Activated naive CD4-positive, alpha-beta T cell treated with Interleukin-2 at 50 U/mL for 16 hours (primary cell): ENCODE results near the gene PNPLA5.
"Not testable (repeated sequence)": the region's sequence is repeated elsewhere in the genome, so short reads cannot be mapped to it uniquely, and the experiment has no call there.

Experiments used
- DNase-seq: peaks from one replicate; pipeline ENCODE4 v3.0.0-alpha.2; 2020

The PNPLA5 gene, protein sequence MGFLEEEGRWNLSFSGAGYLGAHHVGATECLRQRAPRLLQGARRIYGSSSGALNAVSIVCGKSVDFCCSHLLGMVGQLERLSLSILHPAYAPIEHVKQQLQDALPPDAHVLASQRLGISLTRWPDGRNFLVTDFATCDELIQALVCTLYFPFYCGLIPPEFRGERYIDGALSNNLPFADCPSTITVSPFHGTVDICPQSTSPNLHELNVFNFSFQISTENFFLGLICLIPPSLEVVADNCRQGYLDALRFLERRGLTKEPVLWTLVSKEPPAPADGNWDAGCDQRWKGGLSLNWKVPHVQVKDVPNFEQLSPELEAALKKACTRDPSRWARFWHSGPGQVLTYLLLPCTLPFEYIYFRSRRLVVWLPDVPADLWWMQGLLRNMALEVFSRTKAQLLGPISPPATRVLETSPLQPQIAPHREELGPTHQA

GRCh38 chr22:43891360-43892182 is at the start of gene PNPLA5:
Gene PNPLA5, minus strand, starts transcription at chr22:43892013. Its CDS starts 133 bp downstream, at chr22:43891880.
- DNase-seq: peak; percentile 23

DNA sequence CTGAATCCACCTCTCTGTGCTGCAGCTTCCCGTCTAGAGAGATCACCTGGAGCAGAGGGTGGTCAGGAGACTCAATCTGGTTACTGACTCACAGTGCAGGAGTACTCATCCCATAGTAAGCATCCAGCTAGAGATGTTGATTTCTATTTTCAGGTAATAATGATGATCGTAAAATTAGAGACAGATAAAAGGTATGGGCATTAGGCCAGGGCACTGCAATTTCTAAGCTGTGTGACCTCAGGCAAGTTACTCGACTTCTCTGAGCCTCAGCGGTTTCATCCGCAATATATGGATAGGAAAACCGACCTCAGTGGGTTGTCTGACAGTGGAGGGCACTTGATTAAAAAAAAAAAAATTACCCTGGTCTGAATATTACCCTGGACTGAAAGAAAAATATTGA is 49.6 kb upstream of the PNPLA5 start:
- no peak for DNase-seq

GRCh38 chr22:43931771-43932170 is 40.0 kb upstream of the PNPLA5 start:
- DNase-seq: no peak

DNA sequence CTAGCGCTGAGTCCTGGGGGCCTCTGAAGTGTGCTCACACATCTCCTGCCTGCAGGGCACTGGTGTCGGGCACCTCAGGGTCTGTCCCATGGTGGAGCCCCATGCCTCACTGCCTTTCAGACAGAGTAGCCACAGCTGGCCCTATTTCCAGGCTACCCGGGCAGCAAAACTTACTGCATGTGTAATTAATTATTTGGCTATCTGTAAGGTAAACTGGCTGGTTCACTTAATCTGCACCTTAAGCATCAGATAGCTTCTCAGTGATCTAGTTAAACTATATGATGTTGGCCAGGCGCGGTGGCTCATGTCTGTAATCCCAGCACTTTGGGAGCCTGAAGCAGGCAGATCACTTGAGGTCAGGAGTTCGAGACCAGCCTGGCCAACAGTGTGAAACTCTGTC is 37.1 kb upstream of the PNPLA5 start:
- DNase-seq: no peak

DNA sequence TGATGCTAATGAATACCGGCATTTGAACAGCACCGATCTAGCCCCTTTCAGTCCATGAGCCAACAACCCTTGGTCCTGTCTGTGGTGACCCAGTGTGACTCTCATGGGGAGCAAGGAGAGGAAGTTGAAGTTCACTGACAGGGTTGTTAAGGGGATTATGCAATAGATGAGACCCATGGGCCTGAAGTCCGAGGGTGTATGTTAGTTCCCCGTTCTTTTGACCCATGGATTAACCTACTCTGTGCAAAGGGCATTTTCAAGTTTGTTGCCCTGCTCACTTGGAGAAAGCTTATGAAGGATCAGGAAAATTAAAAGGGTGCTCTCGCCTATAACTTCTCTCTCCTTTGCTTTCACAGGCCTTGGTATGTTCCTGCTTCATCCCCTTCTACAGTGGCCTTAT is 36.7 kb upstream of the PNPLA5 start:
- DNase-seq: no peak

GRCh38 chr22:43926349-43926710 is 34.5 kb upstream of the PNPLA5 start:
- no peak for DNase-seq

GRCh38 chr22:43925433-43926348 is 33.9 kb upstream of the PNPLA5 start:
- no peak for DNase-seq

GRCh38 chr22:43924877-43925276 is 33.1 kb upstream of the PNPLA5 start:
- no peak for DNase-seq

DNA sequence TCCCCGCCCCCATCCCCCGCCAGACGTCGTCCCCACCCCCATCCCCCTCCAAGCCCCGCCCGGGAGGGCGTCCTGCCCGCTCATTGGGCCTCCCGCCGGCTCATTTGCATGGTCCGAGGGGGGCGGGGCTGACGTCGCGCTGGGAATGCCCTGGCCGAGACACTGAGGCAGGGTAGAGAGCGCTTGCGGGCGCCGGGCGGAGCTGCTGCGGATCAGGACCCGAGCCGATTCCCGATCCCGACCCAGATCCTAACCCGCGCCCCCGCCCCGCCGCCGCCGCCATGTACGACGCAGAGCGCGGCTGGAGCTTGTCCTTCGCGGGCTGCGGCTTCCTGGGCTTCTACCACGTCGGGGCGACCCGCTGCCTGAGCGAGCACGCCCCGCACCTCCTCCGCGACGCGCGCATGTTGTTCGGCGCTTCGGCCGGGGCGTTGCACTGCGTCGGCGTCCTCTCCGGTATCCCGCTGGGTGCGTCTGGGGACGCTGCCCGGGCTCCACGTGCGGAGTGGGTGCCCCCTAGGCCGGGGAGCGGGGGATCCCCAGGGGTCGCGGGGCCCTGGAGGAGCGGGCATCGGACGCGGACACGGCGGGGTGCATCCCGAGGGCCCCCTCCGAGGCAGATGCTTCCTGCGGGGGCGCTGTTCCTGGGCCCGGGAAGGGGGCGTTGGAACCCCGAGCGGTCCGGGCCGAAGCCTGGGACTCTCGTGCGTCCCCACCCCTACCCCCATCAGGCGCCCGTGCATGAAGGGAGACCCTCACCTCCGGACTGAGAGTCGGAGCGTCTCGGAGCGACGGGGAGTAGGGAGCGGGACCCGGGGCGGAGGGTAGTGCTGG is 32.0 kb upstream of the PNPLA5 start, which contains the start of gene PNPLA3:
TSS of gene PNPLA3 (plus strand) at position 175 of the 834 bp plus-strand sequence. CDS start at position 282, 107 bp downstream.
- DNase-seq: peak; percentile 80

- DNase-seq: no peak
Observed at GRCh38 chr22:43923191-43923590, 31.4 kb upstream of the PNPLA5 start.

- no peak for DNase-seq
Observed at GRCh38 chr22:43922123-43922522, 30.3 kb upstream of the PNPLA5 start.

DNA sequence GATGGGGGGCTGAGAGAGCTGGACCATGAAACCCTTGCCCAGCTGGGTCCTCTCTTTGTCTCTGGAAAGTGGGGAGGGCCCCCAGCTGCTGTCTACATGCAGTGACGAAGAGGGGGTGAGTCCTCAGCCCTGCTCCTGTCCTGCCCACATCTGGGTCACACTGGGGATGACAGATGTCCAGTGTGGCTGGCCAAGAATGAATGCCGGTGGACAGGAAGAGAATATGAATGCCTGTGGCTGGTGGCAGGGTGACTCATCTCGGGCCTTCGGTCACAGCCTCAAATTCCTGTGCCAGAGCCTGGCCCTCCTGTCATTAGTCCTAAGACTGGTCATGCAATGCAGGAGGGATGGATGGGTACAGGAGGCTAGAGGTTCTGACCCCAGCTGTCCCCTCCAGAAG is 29.6 kb upstream of the PNPLA5 start:
- no peak for DNase-seq

- no peak for DNase-seq
Observed at GRCh38 chr22:43919106-43919973, 27.5 kb upstream of the PNPLA5 start.

DNA sequence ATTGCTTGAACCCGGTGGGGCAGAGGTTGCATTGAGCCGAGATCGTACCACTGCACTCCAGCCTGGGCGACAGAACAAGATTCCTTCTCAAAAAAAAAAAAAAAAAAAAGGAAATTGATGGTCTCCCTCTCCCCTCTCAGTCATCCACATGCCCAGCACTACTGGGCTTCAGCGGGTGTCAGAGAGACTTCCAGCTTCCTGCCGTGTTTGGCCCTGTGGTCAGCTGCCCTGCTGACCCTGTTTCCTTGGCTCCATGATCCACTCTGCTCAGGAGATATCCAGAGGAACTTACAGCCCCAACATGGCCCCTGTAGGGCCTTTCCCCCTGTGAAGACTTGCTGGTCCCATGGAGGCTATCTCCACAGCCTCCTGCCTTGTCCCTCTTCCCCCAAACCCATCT is 25.7 kb upstream of the PNPLA5 start:
- no peak for DNase-seq

DNA sequence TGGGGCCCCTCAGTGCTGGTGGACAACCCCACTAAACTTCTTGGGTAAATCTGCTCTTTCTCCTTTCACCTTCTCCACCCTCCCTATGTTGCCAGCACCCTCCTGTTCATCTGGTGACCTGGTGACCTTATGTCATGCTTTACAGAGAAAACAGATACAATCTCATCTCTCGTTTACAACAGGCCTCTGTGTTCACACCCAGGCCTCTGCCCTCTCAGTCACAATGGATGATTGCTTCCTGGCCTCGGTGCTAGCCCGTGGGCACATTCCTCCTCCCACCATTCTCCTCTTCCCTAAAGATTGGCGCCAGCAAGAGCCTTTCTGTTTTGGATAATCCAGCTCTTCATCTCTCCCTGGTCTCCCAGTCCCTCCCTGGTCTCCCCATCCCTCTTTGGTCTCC is 19.5 kb upstream of the PNPLA5 start:
- DNase-seq: no peak

- no peak for DNase-seq
Observed at GRCh38 chr22:43910178-43910695, 18.4 kb upstream of the PNPLA5 start.

- no peak for DNase-seq
Observed at GRCh38 chr22:43909708-43910107, 17.9 kb upstream of the PNPLA5 start.

DNA sequence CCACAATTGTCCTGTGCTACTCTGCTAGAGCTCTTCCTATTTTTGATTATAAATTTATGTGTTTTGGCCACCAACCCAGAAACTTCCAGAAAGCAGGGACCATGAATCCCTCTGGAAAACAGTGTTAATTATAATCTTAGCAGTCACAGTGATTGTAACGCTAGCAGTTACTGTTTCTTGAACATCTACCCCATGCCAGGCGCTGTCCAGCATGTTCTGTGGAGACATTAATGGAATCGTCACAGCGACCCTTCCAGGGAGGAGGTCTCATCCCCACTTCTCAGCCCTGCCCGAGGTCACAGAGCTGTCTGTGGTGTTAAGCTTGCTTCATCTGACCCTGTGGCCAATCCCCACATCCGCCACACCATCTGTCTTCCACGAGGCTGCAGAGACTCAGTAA is 13.9 kb upstream of the PNPLA5 start:
- no peak for DNase-seq

- peak; percentile 54 for DNase-seq
Observed at GRCh38 chr22:43904412-43904811, 12.6 kb upstream of the PNPLA5 start.

DNA sequence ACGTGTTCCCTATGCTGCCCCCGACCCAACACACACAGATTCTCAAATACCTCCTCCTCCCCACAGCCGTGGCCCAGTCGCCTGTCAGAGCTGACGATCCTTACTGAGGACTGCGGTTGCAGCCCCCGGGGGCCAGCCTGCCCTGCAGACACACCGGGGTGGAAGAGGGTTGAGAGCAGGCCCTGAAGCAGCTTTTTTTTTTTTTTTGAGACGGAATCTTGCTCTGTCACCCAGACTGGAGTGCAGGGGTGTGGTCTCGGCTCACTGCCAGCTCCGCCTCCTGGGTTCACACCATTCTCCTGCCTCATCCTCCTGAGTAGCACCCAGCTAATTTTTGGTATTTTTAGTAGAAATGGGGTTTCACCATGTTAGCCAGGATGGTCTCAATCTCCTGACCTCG is 11.2 kb upstream of the PNPLA5 start:
- DNase-seq: not testable (repeated sequence)
